ENCODE data around the gene SYNC.

DNA sequence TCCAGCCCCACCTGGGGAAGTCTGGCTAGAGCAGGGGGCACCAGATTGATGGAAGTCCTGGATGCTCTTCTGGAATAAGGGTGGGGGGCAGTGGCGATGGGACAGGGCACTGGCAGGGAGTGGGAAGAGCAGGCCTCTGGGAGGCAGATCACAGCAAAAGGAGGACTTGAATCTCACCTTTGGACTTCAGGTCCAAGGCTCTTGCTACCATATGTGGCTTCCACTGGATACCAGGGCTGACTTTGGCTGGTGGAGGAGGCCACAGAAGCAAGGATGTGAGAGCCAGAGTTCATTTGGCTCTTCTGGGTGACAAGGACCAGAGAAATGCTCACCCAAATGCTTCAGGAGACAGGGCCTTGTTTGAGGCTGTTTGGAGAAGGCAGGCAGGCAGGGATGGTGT, 16.0 kb upstream of the SYNC start:
- TF ChIP-seq, protein P1, sequence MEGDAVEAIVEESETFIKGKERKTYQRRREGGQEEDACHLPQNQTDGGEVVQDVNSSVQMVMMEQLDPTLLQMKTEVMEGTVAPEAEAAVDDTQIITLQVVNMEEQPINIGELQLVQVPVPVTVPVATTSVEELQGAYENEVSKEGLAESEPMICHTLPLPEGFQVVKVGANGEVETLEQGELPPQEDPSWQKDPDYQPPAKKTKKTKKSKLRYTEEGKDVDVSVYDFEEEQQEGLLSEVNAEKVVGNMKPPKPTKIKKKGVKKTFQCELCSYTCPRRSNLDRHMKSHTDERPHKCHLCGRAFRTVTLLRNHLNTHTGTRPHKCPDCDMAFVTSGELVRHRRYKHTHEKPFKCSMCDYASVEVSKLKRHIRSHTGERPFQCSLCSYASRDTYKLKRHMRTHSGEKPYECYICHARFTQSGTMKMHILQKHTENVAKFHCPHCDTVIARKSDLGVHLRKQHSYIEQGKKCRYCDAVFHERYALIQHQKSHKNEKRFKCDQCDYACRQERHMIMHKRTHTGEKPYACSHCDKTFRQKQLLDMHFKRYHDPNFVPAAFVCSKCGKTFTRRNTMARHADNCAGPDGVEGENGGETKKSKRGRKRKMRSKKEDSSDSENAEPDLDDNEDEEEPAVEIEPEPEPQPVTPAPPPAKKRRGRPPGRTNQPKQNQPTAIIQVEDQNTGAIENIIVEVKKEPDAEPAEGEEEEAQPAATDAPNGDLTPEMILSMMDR (IDR thresholded peaks at IDR 0.05; ENCODE audit: low read length): no peak
- no peak for TF ChIP-seq EZH2 (IDR thresholded peaks at IDR 0.05; ENCODE audit: borderline replicate concordance, low read length)
